Activated CD4-positive, alpha-beta T cell treated with anti-CD3 and anti-CD28 coated beads for 36 hours (primary cell): ENCODE results near the gene ASTN2. TPM values are rescaled to one million over a fixed set of nuclear protein-coding genes. Genes with fewer than 3 reads are reported as not detected.

Experiments used
- ATAC-seq: fragments of 200-7000 bp; cut with Tn5 transposase; one replicate; pipeline ENCODE4 v1.10.0; 2021; ENCODE audit warnings: mild to moderate bottlenecking, moderate library complexity
- CTCF ChIA-PET: fragments of 350-600 bp; sonication (Branson Sonifier 250); formaldehyde crosslinking; loops from one replicate; lab custom pipeline; 2021; ENCODE audit warnings: antibody characterized with exemption; lab: Charles Lee
- POLR2A ChIA-PET: fragments of 350-600 bp; sonication (Branson Sonifier 250); formaldehyde crosslinking; loops from one replicate; lab custom pipeline; 2021; ENCODE audit warnings: antibody characterized with exemption, inconsistent platforms; lab: Charles Lee
- DNase-seq: peaks from one replicate; pipeline ENCODE4 v3.0.0-alpha.2; 2020
- H3K27ac Mint-ChIP-seq: one replicate; pipeline ENCODE4 v1.8.0; 2021; ENCODE audit warnings: mixed read lengths
- H3K27me3 Mint-ChIP-seq: one replicate; pipeline ENCODE4 v1.8.0; 2021; ENCODE audit warnings: mixed read lengths
- H3K36me3 Mint-ChIP-seq: one replicate; pipeline ENCODE4 v1.8.0; 2021; ENCODE audit warnings: low read depth, mixed read lengths
- H3K4me1 Mint-ChIP-seq: one replicate; pipeline ENCODE4 v1.8.0; 2021; ENCODE audit warnings: mixed read lengths
- H3K4me3 Mint-ChIP-seq: one replicate; pipeline ENCODE4 v1.8.0; 2021; ENCODE audit warnings: mild to moderate bottlenecking, moderate library complexity, mixed read lengths
- H3K9me3 Mint-ChIP-seq: one replicate; pipeline ENCODE4 v1.8.0; 2021; ENCODE audit warnings: low read depth, mixed read lengths
- intact Hi-C, 2 experiments: fragments of 100-400 bp; cut with DNase I in 1 of 2; cut with micrococcal nuclease in 1 of 2; formaldehyde crosslinking; loops; one replicate each; pipeline versions ENCODE4 v1.14.2 to v1.15.1; 2022 to 2024; cut with DNase I, micrococcal nuclease
- total RNA-seq, 2 experiments: library from RNA; stranded (reverse); gene quantifications; one replicate each; pipeline ENCODE4 v1.2.3, GENCODE V29; 2021

The ASTN2 gene
- total RNA-seq, 2 experiments from 2014 or later = 3.0 to 4.2 TPM

DNA sequence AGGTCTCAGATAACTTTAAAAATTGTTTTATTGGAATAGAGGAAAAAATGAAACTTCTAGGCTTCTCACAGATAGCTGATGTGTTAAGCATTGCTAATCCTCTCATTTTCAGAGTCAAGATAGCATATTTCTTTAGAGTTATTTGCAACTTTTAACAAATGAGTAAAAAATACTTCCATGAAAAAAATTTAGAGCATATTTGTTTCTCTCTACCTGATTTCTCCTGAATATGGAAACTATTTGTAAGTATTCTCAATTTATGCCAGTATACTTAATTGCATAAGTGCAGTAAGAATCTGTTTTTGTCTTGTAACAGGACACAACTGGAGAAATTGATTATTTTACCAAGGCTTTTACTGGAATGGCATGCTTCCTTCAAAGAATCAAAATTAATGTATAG is 731.3 kb downstream of the ASTN2 start:
- peaks cover 26% of the 10 kb centered on the region for H3K4me1 Mint-ChIP-seq
- ATAC-seq (no peak), DNase-seq (no peak)
- ChIA-PET CTCF (no interaction called here), POLR2A (no interaction called here)
- no peaks in the 10 kb centered on the region for H3K27me3 Mint-ChIP-seq
- H3K9me3 Mint-ChIP-seq = peaks cover 1% of the 10 kb centered on the region
- intact Hi-C loops = loop anchor here in 1 of 2 experiments (10.0 kb wide), 1 partner anchor 1989 kb away; no protein-coding TSS in a partner anchor
- H3K27ac Mint-ChIP-seq = no peak overlapping the region
- peaks cover 6% of the 10 kb centered on the region for H3K36me3 Mint-ChIP-seq
- H3K4me3 Mint-ChIP-seq = no peak overlapping the region

DNA sequence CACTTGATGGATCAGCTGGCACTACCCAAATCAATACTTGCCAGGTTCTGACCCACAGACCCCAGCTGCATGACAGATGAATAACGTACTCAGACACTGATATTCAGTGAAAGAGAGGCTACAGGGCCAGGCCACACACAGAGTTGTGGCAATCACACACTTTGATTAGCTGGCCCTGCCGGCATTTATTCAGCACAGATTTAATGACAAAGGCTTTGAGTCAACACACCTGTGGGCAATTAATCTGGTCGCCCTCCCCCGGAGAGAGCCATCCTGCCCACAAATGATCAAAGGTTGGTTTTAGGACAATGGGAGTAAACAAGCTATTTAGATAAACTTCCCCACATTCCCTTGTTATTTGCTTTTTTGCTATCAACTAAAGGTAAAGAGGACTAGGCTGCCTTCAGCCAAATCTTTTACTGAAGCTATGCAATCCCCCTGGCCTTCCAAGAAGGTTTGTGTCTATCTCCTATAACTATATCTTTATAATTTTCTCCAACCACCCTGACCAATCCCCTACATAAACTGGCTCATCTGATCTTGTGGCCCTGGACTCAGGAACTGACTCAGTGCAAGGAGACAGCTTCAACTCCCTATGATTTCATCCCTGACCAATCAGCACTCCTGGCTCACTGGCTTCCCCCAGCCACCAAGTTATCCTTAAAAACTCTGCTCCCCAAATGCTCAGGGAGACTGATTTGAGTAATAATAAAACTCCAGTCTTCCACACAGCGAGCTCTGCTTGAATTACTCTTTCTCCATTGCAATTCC is 740.5 kb downstream of the ASTN2 start:
- Mint-ChIP-seq H3K4me3 (no peak overlapping the region), H3K9me3 (peaks cover 7% of the 10 kb centered on the region), H3K27ac (no peak overlapping the region), H3K36me3 (peaks cover 6% of the 10 kb centered on the region), H3K4me1 (no peaks in the 10 kb centered on the region), H3K27me3 (no peaks in the 10 kb centered on the region)
- ChIA-PET CTCF (no interaction called here), POLR2A (no interaction called here)
- intact Hi-C loops = no loop called here
- DNase-seq = no peak
- no peak for ATAC-seq

DNA sequence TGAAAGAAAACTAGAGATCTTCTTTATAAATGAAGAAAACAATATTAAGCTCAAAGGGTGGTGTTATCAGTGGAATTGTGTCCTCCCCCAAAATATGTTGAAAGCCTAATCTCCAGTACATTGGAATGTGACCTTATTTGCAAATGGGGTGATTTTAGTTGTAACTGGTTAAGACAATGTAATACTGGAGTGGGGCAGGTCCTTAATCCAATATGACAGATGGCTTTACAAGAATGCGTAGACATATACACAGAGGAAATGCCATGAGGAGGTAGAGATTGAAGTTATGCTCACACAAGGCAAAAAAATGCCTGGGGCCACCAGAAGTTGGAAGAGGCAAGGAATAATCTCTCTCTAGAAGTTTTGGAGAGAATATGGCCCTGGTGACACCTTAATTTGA is 741.5 kb downstream of the ASTN2 start:
- intact Hi-C loops = no loop called here
- ChIA-PET CTCF (no interaction called here), POLR2A (no interaction called here)
- Mint-ChIP-seq H3K9me3 (peaks cover 7% of the 10 kb centered on the region), H3K4me1 (no peaks in the 10 kb centered on the region), H3K27ac (no peak overlapping the region), H3K27me3 (no peaks in the 10 kb centered on the region), H3K4me3 (no peak overlapping the region), H3K36me3 (peaks cover 6% of the 10 kb centered on the region)
- no peak for DNase-seq
- no peak for ATAC-seq

DNA sequence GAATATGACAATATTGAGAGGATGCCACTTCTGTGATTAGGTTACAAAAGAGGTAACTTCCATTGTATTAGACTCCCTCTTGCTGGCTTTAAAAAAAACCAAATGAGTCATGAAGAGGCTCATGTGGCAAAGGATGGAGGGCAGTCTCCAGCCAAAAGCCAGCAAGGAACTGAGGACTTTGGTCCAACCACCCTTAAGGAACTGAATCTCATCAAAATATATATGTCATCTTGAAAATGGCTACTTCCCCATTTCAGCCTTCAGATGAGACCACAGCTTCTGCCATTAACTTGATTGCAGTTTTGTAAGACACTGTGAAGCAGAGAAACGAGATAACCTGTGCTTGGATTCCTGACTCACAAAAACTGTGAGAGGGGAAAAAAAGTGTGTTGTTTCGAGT is 743.3 kb downstream of the ASTN2 start:
- intact Hi-C loops = no loop called here
- Mint-ChIP-seq H3K27me3 (no peaks in the 10 kb centered on the region), H3K27ac (no peak overlapping the region), H3K36me3 (peaks cover 6% of the 10 kb centered on the region), H3K4me3 (no peak overlapping the region), H3K4me1 (no peaks in the 10 kb centered on the region), H3K9me3 (peaks cover 7% of the 10 kb centered on the region)
- ChIA-PET CTCF (no interaction called here), POLR2A (no interaction called here)
- no peak for DNase-seq
- no peak for ATAC-seq

DNA sequence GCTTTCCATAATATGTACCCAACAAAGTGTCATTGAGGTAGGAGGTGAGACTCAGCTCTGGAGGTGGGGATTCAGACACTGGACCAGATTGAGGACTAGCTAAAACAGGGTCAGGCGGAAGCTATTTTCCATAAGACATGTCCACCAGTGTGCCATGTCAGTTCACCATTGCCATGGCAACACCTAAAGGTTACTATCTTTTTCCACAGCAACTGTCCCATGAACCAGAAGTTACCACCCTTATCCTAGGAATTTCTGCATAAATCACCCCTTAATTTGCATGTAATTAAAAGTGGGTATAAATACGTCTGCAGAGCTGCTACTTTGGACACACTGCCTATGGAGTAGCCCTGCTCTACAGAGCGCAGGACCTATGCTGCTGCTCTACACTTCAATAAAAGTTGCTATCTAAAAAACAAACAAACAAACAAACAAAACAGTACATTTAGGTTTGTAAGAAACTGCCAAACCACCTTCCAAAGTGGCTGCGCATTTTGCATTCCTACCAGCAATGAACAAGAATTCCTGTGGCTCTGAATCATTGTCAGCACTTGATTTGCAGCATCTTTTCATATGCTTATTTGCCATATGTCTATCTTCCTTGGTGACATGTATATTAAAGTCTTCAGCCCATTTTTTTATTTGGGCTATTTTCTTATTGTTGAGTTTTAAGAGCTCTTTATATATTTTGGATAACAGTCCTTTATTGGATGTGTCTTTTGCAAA is 745.7 kb downstream of the ASTN2 start:
- POLR2A ChIA-PET = no interaction called here
- Mint-ChIP-seq H3K27me3 (no peaks in the 10 kb centered on the region), H3K9me3 (peaks cover 5% of the 10 kb centered on the region), H3K4me1 (no peaks in the 10 kb centered on the region), H3K36me3 (peaks cover 4% of the 10 kb centered on the region), H3K27ac (no peak overlapping the region), H3K4me3 (no peak overlapping the region)
- CTCF ChIA-PET = no interaction called here
- intact Hi-C loops = loop anchor here (10.0 kb wide), 2 partner anchors 174 to 784 kb away; no protein-coding TSS in a partner anchor
- ATAC-seq = no peak
- DNase-seq = no peak

DNA sequence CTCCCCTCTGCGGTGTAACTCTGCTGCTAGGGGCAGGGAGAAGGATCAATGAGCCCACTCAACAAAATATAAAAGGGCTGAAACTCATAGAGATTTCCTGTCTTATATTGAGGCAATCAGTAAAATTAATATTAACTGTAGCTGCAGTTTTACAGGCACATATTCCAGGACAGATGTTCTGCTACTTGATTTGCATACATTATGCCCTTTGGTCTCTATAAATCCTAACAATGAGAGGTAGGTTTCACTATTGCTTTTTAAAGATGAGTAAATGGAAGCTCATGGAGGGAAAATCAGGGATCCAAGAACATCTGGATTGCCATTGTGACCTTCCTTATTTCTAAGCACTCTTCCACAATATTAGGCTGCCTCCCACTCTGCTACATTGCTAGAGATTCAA is 751.3 kb downstream of the ASTN2 start:
- Mint-ChIP-seq H3K27ac (no peak overlapping the region), H3K36me3 (no peaks in the 10 kb centered on the region), H3K4me3 (no peak overlapping the region), H3K27me3 (no peaks in the 10 kb centered on the region), H3K9me3 (no peaks in the 10 kb centered on the region), H3K4me1 (no peaks in the 10 kb centered on the region)
- ATAC-seq (no peak), DNase-seq (no peak)
- ChIA-PET POLR2A (no interaction called here), CTCF (interaction anchor here (0.6 kb wide), 1 partner anchor 165 kb away, joined by 3 read pairs; no protein-coding TSS in a partner anchor)
- intact Hi-C loops = loop anchor here (5.0 to 10.0 kb wide), 3 partner anchors 169 to 779 kb away; partner anchors contain the start of gene PAPPA (in 1 of the 2)

DNA sequence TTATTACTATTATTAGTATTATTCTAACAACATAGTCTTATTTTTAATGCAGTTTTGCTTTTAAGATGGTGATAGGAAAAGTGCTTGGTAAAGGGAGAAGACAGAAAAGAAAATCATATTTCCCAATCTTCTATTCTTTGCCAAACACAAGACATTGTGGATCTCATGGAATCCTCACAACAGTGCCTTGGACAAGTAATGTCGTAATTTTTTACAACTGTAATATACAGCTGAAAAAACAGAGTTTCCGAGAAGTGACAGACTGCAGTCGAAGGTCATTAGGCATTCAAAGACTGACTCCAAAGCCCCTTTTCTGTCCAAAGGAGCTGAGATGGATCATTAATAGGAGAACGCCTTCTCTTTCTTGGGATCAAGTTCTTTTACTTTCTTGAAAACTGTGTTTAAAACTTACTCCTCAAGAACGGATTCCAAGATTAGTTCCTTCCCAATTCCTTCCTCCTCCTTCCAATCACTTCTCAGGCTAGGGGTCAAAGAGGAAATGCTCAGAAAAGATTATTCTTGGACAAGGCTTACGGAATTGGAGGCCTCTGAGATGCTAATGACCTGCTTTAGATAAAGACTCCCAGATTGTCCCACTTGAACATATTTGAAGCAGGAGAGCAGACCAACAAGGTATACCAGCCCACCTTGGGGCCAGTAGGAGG is 752.1 kb downstream of the ASTN2 start:
- Mint-ChIP-seq H3K9me3 (no peaks in the 10 kb centered on the region), H3K4me3 (no peak overlapping the region), H3K27ac (no peak overlapping the region), H3K36me3 (no peaks in the 10 kb centered on the region), H3K4me1 (no peaks in the 10 kb centered on the region), H3K27me3 (no peaks in the 10 kb centered on the region)
- ATAC-seq (no peak), DNase-seq (no peak)
- ChIA-PET POLR2A (no interaction called here), CTCF (interaction anchor here (0.6 to 1.4 kb wide), 2 partner anchors 21 to 384 kb away, joined by 3 read pairs; no protein-coding TSS in a partner anchor)
- intact Hi-C loops = loop anchor here (5.0 to 10.0 kb wide), 3 partner anchors 168 to 778 kb away; partner anchors contain the start of gene PAPPA (in 1 of the 2)

DNA sequence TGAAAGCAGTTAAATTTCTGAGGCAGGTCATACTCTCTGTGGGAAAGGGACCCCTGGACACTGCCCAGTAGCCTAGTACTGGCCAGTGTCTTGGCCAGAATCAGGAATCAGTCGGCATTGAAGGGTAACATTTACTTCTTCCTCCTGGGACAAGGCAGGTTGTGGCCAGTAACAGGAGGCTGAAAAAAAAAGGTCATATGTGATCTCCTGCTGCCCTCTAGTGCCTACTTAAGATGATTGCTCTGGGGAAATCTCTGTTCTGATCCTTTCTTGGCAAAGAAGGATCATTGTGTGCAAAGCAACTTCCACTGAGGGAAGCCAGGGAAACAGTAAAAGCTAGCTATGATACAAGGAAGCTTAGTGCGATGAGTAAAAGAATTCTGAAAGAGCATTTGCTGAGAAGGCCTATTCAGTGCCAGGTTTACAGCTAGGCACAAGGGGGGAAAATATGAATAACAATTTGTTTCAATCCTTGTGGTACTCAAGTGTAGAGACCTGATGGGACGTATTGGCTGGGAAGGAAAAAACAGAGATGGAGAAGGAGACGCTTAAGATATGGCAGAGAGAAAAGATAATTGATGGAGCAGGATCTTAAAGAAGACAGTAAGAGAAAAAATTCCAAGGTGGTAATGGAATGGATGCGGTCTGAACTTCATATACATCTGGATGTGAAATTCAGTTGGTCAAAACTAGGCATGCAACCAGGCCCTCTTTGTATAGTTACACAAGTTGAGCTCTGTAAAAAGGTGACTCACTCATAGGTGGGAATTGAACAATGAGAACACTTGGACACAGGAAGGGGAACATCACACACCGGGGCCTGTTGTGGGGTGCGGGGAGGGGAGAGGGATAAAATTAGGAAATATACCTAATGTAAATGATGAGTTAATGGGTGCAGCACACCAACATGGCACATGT is 753.6 kb downstream of the ASTN2 start:
- intact Hi-C loops = loop anchor here (1.0 to 10.0 kb wide), 6 partner anchors 72 to 1068 kb away; partner anchors contain the start of gene PAPPA (in 1 of the 2)
- ChIA-PET CTCF (interaction anchor here (0.6 to 1.4 kb wide), 5 partner anchors 16 to 409 kb away, joined by 3 read pairs; no protein-coding TSS in a partner anchor), POLR2A (no interaction called here)
- H3K27me3 Mint-ChIP-seq = no peaks in the 10 kb centered on the region
- H3K36me3 Mint-ChIP-seq = no peaks in the 10 kb centered on the region
- H3K4me3 Mint-ChIP-seq = no peak overlapping the region
- DNase-seq (no peak), ATAC-seq (peak; percentile 58)
- H3K4me1 Mint-ChIP-seq = no peaks in the 10 kb centered on the region
- no peaks in the 10 kb centered on the region for H3K9me3 Mint-ChIP-seq
- no peak overlapping the region for H3K27ac Mint-ChIP-seq

DNA sequence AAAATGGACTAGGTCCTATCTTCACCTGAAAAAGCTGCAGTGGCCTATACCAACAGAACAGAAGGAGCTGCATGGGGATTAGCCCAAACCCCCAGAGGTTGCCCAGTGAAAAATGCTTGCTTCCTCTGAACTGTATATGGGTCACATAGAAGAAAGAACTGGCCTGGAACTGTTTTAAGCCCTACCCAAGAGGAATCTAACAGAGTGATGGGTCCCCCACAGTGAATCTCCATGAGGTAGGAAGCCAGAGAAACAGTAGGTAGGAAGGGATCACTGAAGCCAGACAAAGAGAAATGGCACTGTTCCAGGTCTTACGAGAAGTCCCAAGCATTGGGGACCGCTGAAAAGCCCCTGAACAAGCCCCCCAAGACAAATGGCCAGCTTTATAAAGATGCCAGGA is 756.6 kb downstream of the ASTN2 start:
- Mint-ChIP-seq H3K27ac (no peak overlapping the region), H3K9me3 (no peaks in the 10 kb centered on the region), H3K4me1 (no peaks in the 10 kb centered on the region), H3K27me3 (no peaks in the 10 kb centered on the region), H3K36me3 (no peaks in the 10 kb centered on the region), H3K4me3 (no peak overlapping the region)
- POLR2A ChIA-PET = no interaction called here
- CTCF ChIA-PET = interaction anchor here (0.7 kb wide), 1 partner anchor 30 kb away, joined by 4 read pairs; no protein-coding TSS in a partner anchor
- DNase-seq (no peak), ATAC-seq (no peak)
- intact Hi-C loops = no loop called here

DNA sequence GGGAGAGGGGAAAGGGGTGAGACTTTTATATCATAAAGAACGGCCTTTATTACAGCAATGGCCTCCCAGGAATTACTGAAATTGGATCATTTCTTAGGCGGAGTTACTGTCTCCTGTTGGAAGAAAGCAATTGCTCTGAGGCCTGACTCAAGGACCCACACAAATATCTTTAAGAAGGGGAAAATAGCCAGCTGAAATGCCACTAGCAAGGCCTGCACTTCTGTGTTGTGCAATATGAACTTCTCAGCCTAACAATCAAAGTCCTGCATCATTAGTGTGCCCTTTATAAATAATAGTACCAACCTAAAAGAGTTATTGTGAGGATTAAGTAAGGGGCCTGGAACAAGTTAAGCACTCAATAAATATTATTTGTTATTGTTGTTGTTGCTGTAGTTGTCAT is 757.9 kb downstream of the ASTN2 start:
- Mint-ChIP-seq H3K4me1 (no peaks in the 10 kb centered on the region), H3K9me3 (no peaks in the 10 kb centered on the region), H3K27ac (no peak overlapping the region), H3K36me3 (no peaks in the 10 kb centered on the region), H3K27me3 (no peaks in the 10 kb centered on the region), H3K4me3 (no peak overlapping the region)
- intact Hi-C loops = no loop called here
- ATAC-seq = no peak
- ChIA-PET POLR2A (no interaction called here), CTCF (no interaction called here)
- no peak for DNase-seq
